NCI-H69 (cell line): ENCODE results near the gene STRC.
"Not testable (repeated sequence)": the region's sequence is repeated elsewhere in the genome, so short reads cannot be mapped to it uniquely, and the experiment has no call there.

ENCODE experiments used
- DNase-seq: peaks from one replicate; lab custom pipeline; 2025; lab: John Stamatoyannopoulos, UW

STRC gene

GRCh38 chr15:43563793-43564192 lies 54.8 kb downstream of the STRC start:
- not testable (repeated sequence) for DNase-seq

GRCh38 chr15:43562753-43563152 lies 55.8 kb downstream of the STRC start:
- DNase-seq = not testable (repeated sequence)

GRCh38 chr15:43552986-43553385 lies 65.6 kb downstream of the STRC start:
- DNase-seq = no peak

- DNase-seq = no peak
Measured at GRCh38 chr15:43552256-43552655, 66.3 kb downstream of the STRC start.

GRCh38 chr15:43550527-43551363 lies 67.9 kb downstream of the STRC start:
- DNase-seq = no peak
